WTC11 (cell line): ENCODE results near the gene CDK2. TPM values are rescaled to one million over a fixed set of nuclear protein-coding genes. Genes with fewer than 3 reads are reported as not detected.
A peak's percentile ranks its signal among the peaks of the same experiment; 100 is the strongest.
"Not testable (repeated sequence)": the region's sequence is repeated elsewhere in the genome, so short reads cannot be mapped to it uniquely, and the experiment has no call there.

Experiments used
- ATAC-seq: fragments of 200-7000 bp; cut with Tn5 transposase; 2 replicates; pipeline ENCODE4 v1.10.0; 2021; ENCODE audit warnings: mild to moderate bottlenecking, moderate library complexity
- CTCF ChIA-PET: fragments of 300-600 bp; sonication (Branson Sonifier 250); formaldehyde crosslinking; loops from one replicate; lab custom pipeline; 2021; ENCODE audit warnings: antibody characterized with exemption; lab: Charles Lee
- POLR2A ChIA-PET: fragments of 350-600 bp; sonication (Branson Sonifier 250); formaldehyde crosslinking; loops from one replicate; lab custom pipeline; 2021; ENCODE audit warnings: antibody characterized with exemption; lab: Charles Lee
- DNase-seq: peaks from one replicate; pipeline ENCODE4 v3.0.0; 2021; ENCODE audit warnings: low spot score
- H3K27ac Mint-ChIP-seq: 2 replicates; pipeline ENCODE4 v1.8.0; 2021; ENCODE audit warnings: mixed read lengths
- H3K27me3 Mint-ChIP-seq: 2 replicates; pipeline ENCODE4 v1.8.0; 2021; ENCODE audit warnings: low read depth, mild to moderate bottlenecking, moderate library complexity, mixed read lengths
- H3K36me3 Mint-ChIP-seq: 2 replicates; pipeline ENCODE4 v1.8.0; 2021; ENCODE audit warnings: mixed read lengths
- H3K4me1 Mint-ChIP-seq: 2 replicates; pipeline ENCODE4 v1.8.0; 2022; ENCODE audit warnings: mixed read lengths
- H3K4me3 Mint-ChIP-seq: 2 replicates; pipeline ENCODE4 v1.8.0; 2021; ENCODE audit warnings: mild to moderate bottlenecking, moderate library complexity, mixed read lengths
- H3K9me3 Mint-ChIP-seq: 2 replicates; pipeline ENCODE4 v1.8.0; 2021; ENCODE audit warnings: mixed read lengths
- ETV6 ChIP-seq: sonication (generic); formaldehyde crosslinking; IDR thresholded peaks from 2 replicates; pipeline ENCODE4 v1.8.1; 2022; ENCODE audit warnings: mild to moderate bottlenecking, missing genetic modification reagents
- KAT7 ChIP-seq: sonication (generic); formaldehyde crosslinking; IDR thresholded peaks from 2 replicates; pipeline ENCODE4 v1.8.1; 2023; ENCODE audit warnings: missing genetic modification reagents, mild to moderate bottlenecking, borderline replicate concordance
- NR1H2 ChIP-seq: sonication (generic); formaldehyde crosslinking; IDR thresholded peaks from 2 replicates; pipeline ENCODE4 v1.9.0; 2021; ENCODE audit warnings: mild to moderate bottlenecking, moderate library complexity, missing genetic modification reagents
- PRRX2 ChIP-seq: fragments of 250-450 bp; sonication (Bioruptor Pico); IDR thresholded peaks from 2 replicates; pipeline ENCODE4 v1.8.0; 2021; ENCODE audit warnings: mild to moderate bottlenecking
- RELA ChIP-seq: sonication (generic); formaldehyde crosslinking; IDR thresholded peaks from 2 replicates; pipeline ENCODE4 v1.8.1; 2022; ENCODE audit warnings: missing genetic modification reagents, mild to moderate bottlenecking, borderline replicate concordance
- ZNF121 ChIP-seq: sonication (generic); formaldehyde crosslinking; IDR thresholded peaks from 2 replicates; pipeline ENCODE4 v1.8.0; 2023; ENCODE audit warnings: missing genetic modification reagents
- ZNF232 ChIP-seq: sonication (generic); formaldehyde crosslinking; IDR thresholded peaks from 2 replicates; pipeline ENCODE4 v1.8.0; 2022; ENCODE audit warnings: mild to moderate bottlenecking, missing genetic modification reagents
- ZNF317 ChIP-seq: sonication (generic); formaldehyde crosslinking; IDR thresholded peaks from 2 replicates; pipeline ENCODE4 v1.8.1; 2023; ENCODE audit warnings: low read depth, mild to moderate bottlenecking, moderate library complexity, missing genetic modification reagents, borderline replicate concordance
- ZNF425 ChIP-seq: fragments of 250-450 bp; sonication (Bioruptor Pico); conservative IDR thresholded peaks from 2 replicates; pipeline ENCODE4 v1.9.0; 2021; ENCODE audit warnings: mild to moderate bottlenecking
- total RNA-seq: library from RNA; stranded (reverse); gene quantifications from 3 replicates; pipeline ENCODE4 v1.2.3, GENCODE V29; 2021
- TF ChIP-seq, protein P1 (sequence below): sonication (generic); formaldehyde crosslinking; IDR thresholded peaks from 2 replicates; pipeline ENCODE4 v1.8.0; 2022; ENCODE audit warnings: mild to moderate bottlenecking, missing genetic modification reagents
- TF ChIP-seq, protein P2 (sequence below): sonication (generic); formaldehyde crosslinking; IDR thresholded peaks from 2 replicates; pipeline ENCODE4 v1.8.1; 2023; ENCODE audit warnings: mild to moderate bottlenecking, missing genetic modification reagents
- TF ChIP-seq, protein P3 (sequence below): fragments of 250-450 bp; sonication (Bioruptor Pico); IDR thresholded peaks from 2 replicates; pipeline ENCODE4 v1.9.0; 2021; ENCODE audit warnings: mild to moderate bottlenecking
- TF ChIP-seq, protein P4 (sequence below): fragments of 250-450 bp; sonication (Bioruptor Pico); IDR thresholded peaks from 2 replicates; pipeline ENCODE4 v1.9.0; 2021; ENCODE audit warnings: moderate library complexity, mild to moderate bottlenecking, inconsistent platforms, borderline replicate concordance

CDK2 gene
- total RNA-seq, 1 experiment from 2014 or later = 43.1 TPM

GRCh38 chr12:55996715-55997534 is 30.3 kb downstream of the CDK2 start, which contains the start of gene SUOX (continued):
- TF ChIP-seq, protein P1, sequence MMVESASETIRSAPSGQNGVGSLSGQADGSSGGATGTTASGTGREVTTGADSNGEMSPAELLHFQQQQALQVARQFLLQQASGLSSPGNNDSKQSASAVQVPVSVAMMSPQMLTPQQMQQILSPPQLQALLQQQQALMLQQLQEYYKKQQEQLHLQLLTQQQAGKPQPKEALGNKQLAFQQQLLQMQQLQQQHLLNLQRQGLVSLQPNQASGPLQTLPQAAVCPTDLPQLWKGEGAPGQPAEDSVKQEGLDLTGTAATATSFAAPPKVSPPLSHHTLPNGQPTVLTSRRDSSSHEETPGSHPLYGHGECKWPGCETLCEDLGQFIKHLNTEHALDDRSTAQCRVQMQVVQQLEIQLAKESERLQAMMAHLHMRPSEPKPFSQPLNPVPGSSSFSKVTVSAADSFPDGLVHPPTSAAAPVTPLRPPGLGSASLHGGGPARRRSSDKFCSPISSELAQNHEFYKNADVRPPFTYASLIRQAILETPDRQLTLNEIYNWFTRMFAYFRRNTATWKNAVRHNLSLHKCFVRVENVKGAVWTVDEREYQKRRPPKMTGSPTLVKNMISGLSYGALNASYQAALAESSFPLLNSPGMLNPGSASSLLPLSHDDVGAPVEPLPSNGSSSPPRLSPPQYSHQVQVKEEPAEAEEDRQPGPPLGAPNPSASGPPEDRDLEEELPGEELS (CRISPR knock-in tag) = peak; percentile 47; the same call in 1 of the 2 replicates
- TF ChIP-seq, protein P2, sequence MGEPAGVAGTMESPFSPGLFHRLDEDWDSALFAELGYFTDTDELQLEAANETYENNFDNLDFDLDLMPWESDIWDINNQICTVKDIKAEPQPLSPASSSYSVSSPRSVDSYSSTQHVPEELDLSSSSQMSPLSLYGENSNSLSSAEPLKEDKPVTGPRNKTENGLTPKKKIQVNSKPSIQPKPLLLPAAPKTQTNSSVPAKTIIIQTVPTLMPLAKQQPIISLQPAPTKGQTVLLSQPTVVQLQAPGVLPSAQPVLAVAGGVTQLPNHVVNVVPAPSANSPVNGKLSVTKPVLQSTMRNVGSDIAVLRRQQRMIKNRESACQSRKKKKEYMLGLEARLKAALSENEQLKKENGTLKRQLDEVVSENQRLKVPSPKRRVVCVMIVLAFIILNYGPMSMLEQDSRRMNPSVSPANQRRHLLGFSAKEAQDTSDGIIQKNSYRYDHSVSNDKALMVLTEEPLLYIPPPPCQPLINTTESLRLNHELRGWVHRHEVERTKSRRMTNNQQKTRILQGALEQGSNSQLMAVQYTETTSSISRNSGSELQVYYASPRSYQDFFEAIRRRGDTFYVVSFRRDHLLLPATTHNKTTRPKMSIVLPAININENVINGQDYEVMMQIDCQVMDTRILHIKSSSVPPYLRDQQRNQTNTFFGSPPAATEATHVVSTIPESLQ = no peak
- TF ChIP-seq, protein P3, sequence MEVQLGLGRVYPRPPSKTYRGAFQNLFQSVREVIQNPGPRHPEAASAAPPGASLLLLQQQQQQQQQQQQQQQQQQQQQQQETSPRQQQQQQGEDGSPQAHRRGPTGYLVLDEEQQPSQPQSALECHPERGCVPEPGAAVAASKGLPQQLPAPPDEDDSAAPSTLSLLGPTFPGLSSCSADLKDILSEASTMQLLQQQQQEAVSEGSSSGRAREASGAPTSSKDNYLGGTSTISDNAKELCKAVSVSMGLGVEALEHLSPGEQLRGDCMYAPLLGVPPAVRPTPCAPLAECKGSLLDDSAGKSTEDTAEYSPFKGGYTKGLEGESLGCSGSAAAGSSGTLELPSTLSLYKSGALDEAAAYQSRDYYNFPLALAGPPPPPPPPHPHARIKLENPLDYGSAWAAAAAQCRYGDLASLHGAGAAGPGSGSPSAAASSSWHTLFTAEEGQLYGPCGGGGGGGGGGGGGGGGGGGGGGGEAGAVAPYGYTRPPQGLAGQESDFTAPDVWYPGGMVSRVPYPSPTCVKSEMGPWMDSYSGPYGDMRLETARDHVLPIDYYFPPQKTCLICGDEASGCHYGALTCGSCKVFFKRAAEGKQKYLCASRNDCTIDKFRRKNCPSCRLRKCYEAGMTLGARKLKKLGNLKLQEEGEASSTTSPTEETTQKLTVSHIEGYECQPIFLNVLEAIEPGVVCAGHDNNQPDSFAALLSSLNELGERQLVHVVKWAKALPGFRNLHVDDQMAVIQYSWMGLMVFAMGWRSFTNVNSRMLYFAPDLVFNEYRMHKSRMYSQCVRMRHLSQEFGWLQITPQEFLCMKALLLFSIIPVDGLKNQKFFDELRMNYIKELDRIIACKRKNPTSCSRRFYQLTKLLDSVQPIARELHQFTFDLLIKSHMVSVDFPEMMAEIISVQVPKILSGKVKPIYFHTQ (CRISPR knock-in tag) = 0 out of 2 replicates have a peak, but pooled peaks have one; percentile 50
- TF ChIP-seq ZNF317 (CRISPR knock-in tag) (no peak), ZNF232 (CRISPR knock-in tag) (0 out of 2 replicates have a peak, but pooled peaks have one; percentile 47), PRRX2 (CRISPR knock-in tag) (no peak), ZNF425 (no peak), NR1H2 (CRISPR knock-in tag) (no peak)
- TF ChIP-seq, protein P4, sequence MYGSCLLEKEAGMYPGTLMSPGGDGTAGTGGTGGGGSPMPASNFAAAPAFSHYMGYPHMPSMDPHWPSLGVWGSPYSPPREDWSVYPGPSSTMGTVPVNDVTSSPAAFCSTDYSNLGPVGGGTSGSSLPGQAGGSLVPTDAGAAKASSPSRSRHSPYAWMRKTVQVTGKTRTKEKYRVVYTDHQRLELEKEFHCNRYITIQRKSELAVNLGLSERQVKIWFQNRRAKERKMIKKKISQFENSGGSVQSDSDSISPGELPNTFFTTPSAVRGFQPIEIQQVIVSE (CRISPR knock-in tag) = no peak

GRCh38 chr12:55997535-55997859 is 30.9 kb downstream of the CDK2 start:
- TF ChIP-seq RELA (no peak), ETV6 (0 out of 2 replicates have a peak, but pooled peaks have one; percentile 9), ZNF121 (CRISPR knock-in tag) (0 out of 2 replicates have a peak, but pooled peaks have one; percentile 19), KAT7 (CRISPR knock-in tag) (no peak)
- TF ChIP-seq, all 79 proteins: peak for 2

DNA sequence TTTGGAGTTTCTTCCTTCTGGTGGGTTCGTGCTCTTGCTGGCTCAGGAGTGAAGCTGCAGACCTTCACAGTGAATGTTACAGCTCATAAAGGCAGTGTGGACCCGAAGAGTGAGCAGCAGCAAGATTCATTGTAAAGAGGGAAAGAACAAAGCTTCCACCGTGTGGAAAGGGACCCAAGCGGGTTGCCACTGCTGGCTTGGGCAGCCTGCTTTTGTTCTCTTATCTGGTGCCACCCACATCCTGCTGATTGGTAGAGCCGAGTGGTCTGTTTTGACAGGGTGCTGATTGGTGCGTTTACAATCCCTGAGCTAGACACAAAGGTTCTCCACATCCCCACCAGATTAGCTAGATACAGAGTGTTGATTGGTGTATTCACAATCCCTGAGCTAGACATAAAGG is 32.9 kb downstream of the CDK2 start:
- peaks cover 34% of the 10 kb centered on the region for H3K36me3 Mint-ChIP-seq
- H3K9me3 Mint-ChIP-seq, H3K4me3 Mint-ChIP-seq, ATAC-seq, DNase-seq, H3K27me3 Mint-ChIP-seq, H3K4me1 Mint-ChIP-seq: not testable (repeated sequence)
- ChIA-PET POLR2A (interaction anchor here (1.5 kb wide), 1 partner anchor 25 kb away, joined by 3 read pairs; the partner anchor contains the start of gene RAB5B), CTCF (interaction anchor here (0.6 to 0.7 kb wide), 2 partner anchors 79 to 86 kb away, joined by 3 read pairs; no protein-coding TSS in a partner anchor)
- peak overlapping the region; percentile 83 for H3K27ac Mint-ChIP-seq

More at GRCh38 chr12:55997535-55997859, 30.9 kb downstream of the CDK2 start:
- CTCF ChIA-PET = interaction anchor here (0.6 to 3.3 kb wide), 30 partner anchors 9 to 290 kb away, joined by 3 to 68 read pairs (median 4); partner anchors contain the start of genes DNAJC14, ERBB3, ESYT1 and IKZF4
- Mint-ChIP-seq H3K36me3 (peaks cover 28% of the 10 kb centered on the region), H3K4me3 (peak overlapping the region; percentile 95), H3K9me3 (no peaks in the 10 kb centered on the region), H3K27me3 (no peaks in the 10 kb centered on the region), H3K4me1 (0 out of 2 replicates have a peak, but pooled peaks cover 7% of the 10 kb centered on the region), H3K27ac (peak overlapping the region; percentile 91)
- POLR2A ChIA-PET = interaction anchor here (0.6 to 2.4 kb wide), 6 partner anchors 10 to 121 kb away, joined by 3 to 20 read pairs (median 6); partner anchors contain the start of genes RAB5B and ZC3H10
- no peak for DNase-seq
- peak; percentile 23 for ATAC-seq

DNA sequence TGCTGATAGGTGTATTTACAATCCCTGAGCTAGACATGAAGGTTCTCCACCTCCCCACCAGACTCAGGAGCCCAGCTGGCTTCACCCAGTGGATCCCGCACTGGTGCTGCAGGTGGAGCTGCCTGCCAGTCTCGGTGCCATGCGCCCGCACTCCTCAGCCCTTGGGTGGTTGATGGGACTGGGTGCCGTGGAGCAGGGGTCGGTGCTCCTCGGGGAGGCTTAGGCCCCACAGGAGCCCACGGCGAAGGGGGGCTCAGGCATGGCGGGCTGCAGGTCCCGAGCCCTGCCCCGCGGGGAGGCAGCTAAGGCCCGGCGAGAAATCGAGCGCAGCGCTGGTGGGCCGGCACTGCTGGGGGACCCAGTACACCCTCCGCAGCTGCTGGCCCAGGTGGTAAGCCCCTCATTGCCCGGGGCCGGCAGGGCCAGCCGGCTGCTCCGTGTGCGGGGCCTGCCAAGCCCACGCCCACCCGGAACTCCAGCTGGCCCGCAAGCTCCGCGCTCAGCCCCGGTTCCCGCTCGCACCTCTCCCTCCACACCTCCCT is 33.4 kb downstream of the CDK2 start:
- not testable (repeated sequence) for H3K27ac Mint-ChIP-seq, H3K27me3 Mint-ChIP-seq, ATAC-seq, H3K4me3 Mint-ChIP-seq, H3K9me3 Mint-ChIP-seq, DNase-seq, H3K4me1 Mint-ChIP-seq
- H3K36me3 Mint-ChIP-seq = peaks cover 37% of the 10 kb centered on the region
- ChIA-PET POLR2A (interaction anchor here (1.5 kb wide), 1 partner anchor 26 kb away, joined by 3 read pairs; the partner anchor contains the start of gene RAB5B), CTCF (interaction anchor here (0.7 kb wide), 1 partner anchor 85 kb away, joined by 3 read pairs; no protein-coding TSS in a partner anchor)
